ENCODE measurements around the gene PCDHA13.
"Not testable (repeated sequence)": the region's sequence is repeated elsewhere in the genome, so short reads cannot be mapped to it uniquely, and the experiment has no call there.

PCDHA13 gene

GRCh38 chr5:140881889-140882590, at the start of gene PCDHA13:
PCDHA13 (plus strand) TSS chr5:140882124; CDS start chr5:140882269, 145 bp downstream.
- no peak for DNase-seq

DNA sequence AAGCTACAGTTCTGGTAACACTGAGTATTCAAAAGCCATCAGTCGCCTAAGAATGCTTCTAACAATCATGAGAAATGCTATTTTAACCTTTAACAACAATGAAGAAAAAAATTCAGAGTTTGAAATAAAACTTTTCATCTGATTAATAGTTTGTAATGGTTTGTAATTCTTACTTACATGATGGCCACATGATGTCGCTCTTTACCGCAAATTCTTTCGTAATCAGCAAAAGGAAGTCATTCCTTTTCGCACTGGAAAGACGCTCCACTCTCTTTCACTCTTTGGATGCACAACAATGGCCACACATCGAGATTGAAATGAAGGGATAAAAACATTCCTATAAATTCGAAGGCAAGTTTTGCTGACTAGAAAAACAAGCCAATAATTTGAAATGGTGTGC, 47.9 kb upstream of the PCDHA13 start, which contains the start of gene PCDHA7:
TSS of gene PCDHA7 (plus strand) at position 277 of the 400 bp plus-strand sequence. CDS start at position 392, 115 bp downstream.
- DNase-seq = no peak

- DNase-seq = not testable (repeated sequence)
These were observed 47.4 kb upstream of the PCDHA13 start for GRCh38 chr5:140834439-140835008.

- DNase-seq = no peak
These were observed 46.1 kb upstream of the PCDHA13 start for GRCh38 chr5:140835622-140836510.

- no peak for DNase-seq
These were observed 40.7 kb upstream of the PCDHA13 start, which contains the start of gene PCDHA8 for GRCh38 chr5:140840978-140841962. PCDHA8 (plus strand) TSS chr5:140841187; CDS start chr5:140841322, 135 bp downstream.

GRCh38 chr5:140842798-140843733, 38.9 kb upstream of the PCDHA13 start:
- DNase-seq = no peak

DNA sequence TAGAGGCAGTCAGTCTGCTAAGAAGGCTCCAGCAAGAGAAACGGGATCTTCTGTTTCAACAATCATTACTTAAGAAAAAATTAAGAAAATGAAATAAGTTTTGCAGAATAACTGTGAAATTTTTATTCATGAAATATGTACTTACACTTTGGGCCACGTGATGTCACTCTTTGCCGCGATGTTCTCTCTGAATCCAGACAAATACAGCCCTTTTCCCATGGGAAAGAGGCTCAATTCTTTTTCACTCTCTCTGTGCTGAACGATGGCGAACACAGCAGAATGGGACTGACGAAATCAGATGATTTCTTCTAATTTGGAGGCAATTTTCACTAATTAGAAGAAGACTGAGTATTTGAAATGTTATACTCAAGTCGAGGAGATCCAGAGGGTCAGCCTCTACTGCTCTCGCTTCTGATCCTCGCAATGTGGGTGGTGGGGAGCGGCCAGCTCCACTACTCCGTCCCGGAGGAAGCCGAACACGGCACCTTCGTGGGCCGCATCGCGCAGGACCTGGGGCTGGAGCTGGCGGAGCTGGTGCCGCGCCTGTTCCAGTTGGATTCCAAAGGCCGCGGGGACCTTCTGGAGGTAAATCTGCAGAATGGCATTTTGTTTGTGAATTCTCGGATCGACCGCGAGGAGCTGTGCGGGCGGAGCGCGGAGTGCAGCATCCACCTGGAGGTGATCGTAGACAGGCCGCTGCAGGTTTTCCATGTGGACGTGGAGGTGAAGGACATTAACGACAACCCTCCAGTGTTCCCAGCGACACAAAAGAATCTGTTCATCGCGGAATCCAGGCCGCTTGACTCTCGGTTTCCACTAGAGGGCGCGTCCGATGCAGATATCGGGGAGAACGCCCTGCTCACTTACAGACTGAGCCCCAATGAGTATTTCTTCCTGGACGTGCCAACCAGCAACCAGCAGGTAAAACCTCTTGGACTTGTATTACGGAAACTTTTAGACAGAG, 33.5 kb upstream of the PCDHA13 start, which contains the start of gene PCDHA9:
TSS of gene PCDHA9 (plus strand) at position 244 of the 964 bp plus-strand sequence. CDS start at position 358, 114 bp downstream.
- DNase-seq = not testable (repeated sequence)

GRCh38 chr5:140849831-140850634, 31.9 kb upstream of the PCDHA13 start:
- DNase-seq = not testable (repeated sequence)

DNA sequence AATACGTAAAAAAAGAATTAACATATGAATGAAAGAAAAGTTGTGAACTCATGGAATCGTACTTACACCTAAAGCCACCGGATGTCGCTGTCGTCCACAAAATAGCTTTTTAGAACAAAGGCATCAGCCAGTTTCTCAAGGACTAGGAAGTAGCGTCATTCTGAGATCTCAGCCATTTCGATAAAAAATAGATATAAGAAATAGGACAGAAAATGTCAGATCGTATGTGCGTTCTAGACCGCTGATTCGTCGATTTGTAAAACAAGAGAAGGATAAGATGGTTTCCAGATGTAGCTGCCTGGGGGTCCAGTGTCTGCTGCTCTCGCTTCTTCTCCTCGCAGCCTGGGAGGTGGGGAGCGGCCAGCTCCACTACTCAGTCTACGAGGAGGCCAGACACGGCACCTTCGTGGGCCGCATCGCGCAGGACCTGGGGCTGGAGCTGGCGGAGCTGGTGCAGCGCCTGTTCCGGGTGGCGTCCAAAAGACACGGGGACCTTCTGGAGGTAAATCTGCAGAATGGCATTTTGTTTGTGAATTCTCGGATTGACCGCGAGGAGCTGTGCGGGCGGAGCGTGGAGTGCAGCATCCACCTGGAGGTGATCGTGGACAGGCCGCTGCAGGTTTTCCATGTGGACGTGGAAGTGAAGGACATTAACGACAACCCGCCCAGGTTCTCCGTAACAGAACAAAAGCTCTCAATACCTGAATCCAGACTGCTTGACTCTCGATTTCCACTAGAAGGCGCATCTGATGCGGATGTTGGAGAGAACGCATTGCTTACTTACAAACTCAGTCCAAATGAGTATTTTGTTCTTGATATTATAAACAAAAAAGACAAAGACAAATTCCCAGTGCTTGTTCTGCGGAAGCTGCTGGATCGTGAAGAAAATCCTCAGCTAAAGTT, 25.9 kb upstream of the PCDHA13 start, which contains the start of gene PCDHA10:
TSS of gene PCDHA10 (plus strand) at position 126 of the 903 bp plus-strand sequence. CDS start at position 278, 152 bp downstream.
- DNase-seq = no peak

- DNase-seq = no peak
These were observed 24.5 kb upstream of the PCDHA13 start for GRCh38 chr5:140857177-140857986.

- DNase-seq = no peak
These were observed 24.0 kb upstream of the PCDHA13 start for GRCh38 chr5:140857987-140858240.

- DNase-seq = no peak
These were observed 19.3 kb upstream of the PCDHA13 start for GRCh38 chr5:140862441-140863295.

GRCh38 chr5:140868721-140869554, 13.0 kb upstream of the PCDHA13 start, which contains the start of gene PCDHA11:
PCDHA11 (plus strand) TSS chr5:140868957; CDS start chr5:140869104, 147 bp downstream.
- DNase-seq = no peak

GRCh38 chr5:140869555-140869886, 12.4 kb upstream of the PCDHA13 start:
- DNase-seq = no peak
